ENCODE data around the gene TRIB2. TPM values are rescaled to one million over a fixed set of nuclear protein-coding genes. Genes with fewer than 3 reads are reported as not detected.

The TRIB2 gene
- total RNA-seq, 1 donor from 2014 or later = 131 TPM

DNA sequence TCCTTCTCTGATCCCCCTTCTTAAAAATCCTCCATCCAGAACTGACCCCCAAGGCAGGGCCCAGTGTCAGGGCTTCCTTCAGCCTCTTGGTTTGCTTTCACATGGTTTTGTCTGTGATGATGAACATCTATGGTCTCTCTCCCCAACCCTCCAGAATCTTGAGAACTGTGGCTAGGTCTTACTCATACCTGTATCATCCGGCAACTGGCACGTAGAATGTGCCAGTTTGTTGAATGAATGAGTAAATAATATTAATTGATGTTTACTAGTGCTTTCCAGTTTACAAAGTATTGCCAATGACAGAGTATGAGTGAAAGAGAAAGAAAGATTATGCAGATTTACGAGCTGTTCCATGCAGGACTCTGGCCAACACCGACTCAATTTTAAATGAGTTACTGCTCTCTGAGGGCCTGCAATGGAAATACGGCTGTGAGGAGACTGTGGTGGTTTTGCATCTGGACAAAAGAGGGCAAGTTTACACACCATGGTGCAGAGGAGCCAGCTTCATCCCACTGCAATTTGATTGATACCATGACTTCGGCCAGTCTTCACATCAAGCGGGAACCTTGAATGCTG lies 29.9 kb upstream of the TRIB2 start:
- Mint-ChIP-seq H3K36me3 (ENCODE audit: unreplicated experiment) (peaks cover 14% of the 10 kb centered on the region), H3K27me3 (ENCODE audit: unreplicated experiment) (peaks cover 6% of the 10 kb centered on the region), H3K4me1 (ENCODE audit: low read depth, unreplicated experiment) (no peaks in the 10 kb centered on the region), H3K27ac (ENCODE audit: unreplicated experiment) (no peak overlapping the region), H3K9me3 (ENCODE audit: unreplicated experiment) (peaks cover 2% of the 10 kb centered on the region), H3K4me3 (ENCODE audit: unreplicated experiment) (no peak overlapping the region)
- TF ChIP-seq CTCF (IDR thresholded peaks at IDR 0.05; ENCODE audit: partially characterized antibody, unreplicated experiment) = no peak
- DNase-seq = no peak

GRCh38 chr2:12688091-12688490 lies 28.6 kb upstream of the TRIB2 start:
- Mint-ChIP-seq H3K4me3 (ENCODE audit: unreplicated experiment) (no peak overlapping the region), H3K36me3 (ENCODE audit: unreplicated experiment) (peaks cover 19% of the 10 kb centered on the region), H3K4me1 (ENCODE audit: low read depth, unreplicated experiment) (no peaks in the 10 kb centered on the region), H3K9me3 (ENCODE audit: unreplicated experiment) (peaks cover 2% of the 10 kb centered on the region), H3K27ac (ENCODE audit: unreplicated experiment) (no peak overlapping the region), H3K27me3 (ENCODE audit: unreplicated experiment) (peaks cover 3% of the 10 kb centered on the region)
- TF ChIP-seq CTCF (IDR thresholded peaks at IDR 0.05; ENCODE audit: partially characterized antibody, unreplicated experiment) = no peak
- DNase-seq = no peak

DNA sequence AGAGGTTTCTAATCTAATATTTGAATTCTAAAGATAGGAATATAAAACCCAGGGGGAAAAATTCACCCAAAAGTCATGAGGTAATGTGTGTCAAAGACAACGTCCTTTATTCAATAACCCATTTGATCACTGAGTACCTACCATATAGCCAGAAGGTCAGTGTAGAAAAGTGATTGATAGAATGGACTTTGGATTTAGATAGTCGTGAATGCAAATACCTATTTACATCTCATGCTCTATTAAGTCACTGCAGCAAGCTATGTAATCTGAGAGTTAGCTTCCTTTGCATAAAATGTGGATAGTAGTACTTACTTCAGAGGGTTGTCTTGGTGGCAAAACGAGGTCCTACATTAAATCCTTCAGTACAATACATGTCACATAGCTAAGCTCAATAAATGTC lies 27.8 kb upstream of the TRIB2 start:
- Mint-ChIP-seq H3K9me3 (ENCODE audit: unreplicated experiment) (peaks cover 2% of the 10 kb centered on the region), H3K4me1 (ENCODE audit: low read depth, unreplicated experiment) (no peaks in the 10 kb centered on the region), H3K4me3 (ENCODE audit: unreplicated experiment) (no peak overlapping the region), H3K27ac (ENCODE audit: unreplicated experiment) (no peak overlapping the region), H3K27me3 (ENCODE audit: unreplicated experiment) (peaks cover 3% of the 10 kb centered on the region), H3K36me3 (ENCODE audit: unreplicated experiment) (peaks cover 19% of the 10 kb centered on the region)
- no peak for DNase-seq
- TF ChIP-seq CTCF (IDR thresholded peaks at IDR 0.05; ENCODE audit: partially characterized antibody, unreplicated experiment) = no peak

GRCh38 chr2:12693509-12693908 lies 23.2 kb upstream of the TRIB2 start:
- Mint-ChIP-seq H3K27me3 (ENCODE audit: unreplicated experiment) (no peaks in the 10 kb centered on the region), H3K4me3 (ENCODE audit: unreplicated experiment) (no peak overlapping the region), H3K9me3 (ENCODE audit: unreplicated experiment) (peaks cover 2% of the 10 kb centered on the region), H3K27ac (ENCODE audit: unreplicated experiment) (no peak overlapping the region), H3K4me1 (ENCODE audit: low read depth, unreplicated experiment) (no peaks in the 10 kb centered on the region), H3K36me3 (ENCODE audit: unreplicated experiment) (peaks cover 19% of the 10 kb centered on the region)
- TF ChIP-seq CTCF (IDR thresholded peaks at IDR 0.05; ENCODE audit: partially characterized antibody, unreplicated experiment) = no peak
- DNase-seq = no peak

GRCh38 chr2:12694990-12695774 lies 21.6 kb upstream of the TRIB2 start:
- H3K9me3 Mint-ChIP-seq (ENCODE audit: unreplicated experiment) = peaks cover 2% of the 10 kb centered on the region
- no peak overlapping the region for H3K4me3 Mint-ChIP-seq (ENCODE audit: unreplicated experiment)
- no peak overlapping the region for H3K27ac Mint-ChIP-seq (ENCODE audit: unreplicated experiment)
- no peak for TF ChIP-seq CTCF (IDR thresholded peaks at IDR 0.05; ENCODE audit: partially characterized antibody, unreplicated experiment)
- H3K36me3 Mint-ChIP-seq (ENCODE audit: unreplicated experiment) = peaks cover 13% of the 10 kb centered on the region
- H3K4me1 Mint-ChIP-seq (ENCODE audit: low read depth, unreplicated experiment) = no peaks in the 10 kb centered on the region
- no peak for DNase-seq
- H3K27me3 Mint-ChIP-seq (ENCODE audit: unreplicated experiment) = no peaks in the 10 kb centered on the region

All from glutamatergic neuron (in vitro differentiated cells).